Left renal pelvis (tissue), 4 donors: ENCODE data around the gene RBM22. TPM values are rescaled to one million over a fixed set of nuclear protein-coding genes. Genes with fewer than 3 reads are reported as not detected.

Experiments used
- polyA plus RNA-seq, 4 donors: library from polyadenylated mRNA; unstranded; fragments of 120-200 nt; gene quantifications; one replicate each; pipeline ENCODE4 v1.2.1, GENCODE V29; 2013; ENCODE audit not compliant: insufficient read length in 4 of 4

The RBM22 gene
- polyA plus RNA-seq, 4 donors, result 67.4 to 85.3 (median 80.4) TPM

Other genes starting within 250 kb of the RBM22 start
- gene NDST1, start 192.9 kb downstream of the RBM22 start, polyA plus RNA-seq, result 10 to 100 TPM; 51.8 to 70.0 (median 52.9) TPM
- 100 to 1,000 TPM in 2 of 4 donors, 10 to 100 TPM in 2; 26.7 to 106 (median 99.3) TPM for gene SYNPO, start 60.4 kb downstream of the RBM22 start, polyA plus RNA-seq
- gene MYOZ3, start 39.8 kb downstream of the RBM22 start, polyA plus RNA-seq, result 10 to 100 TPM in 1 of 4 donors, 1 to 10 TPM in 3; 5.7 to 10.3 (median 6.3) TPM
- gene DCTN4, start 58.0 kb upstream of the RBM22 start, polyA plus RNA-seq, result 10 to 100 TPM; 55.2 to 69.3 (median 64.9) TPM
- 10 to 100 TPM; 21.7 to 37.3 (median 24.8) TPM for gene SMIM3, start 77.7 kb upstream of the RBM22 start, polyA plus RNA-seq
- gene IRGM, start 145.5 kb upstream of the RBM22 start, polyA plus RNA-seq, result 1 to 10 TPM in 1 of 4 donors, under 1 TPM in 3; 0.31 to 1.3 (median 0.73) TPM
- gene ZNF300, start 203.9 kb upstream of the RBM22 start, polyA plus RNA-seq, result 10 to 100 TPM; 32.5 to 54.1 (median 39.7) TPM